GM19025 (cell line): ENCODE results near the gene ANK3.

Experiments used
- ATAC-seq: cut with Tn5 transposase; IDR thresholded peaks from one replicate; pipeline ENCODE4 v1.9.1; 2021; ENCODE audit warnings: mild to moderate bottlenecking, low read depth, moderate library complexity; ENCODE audit not compliant: unreplicated experiment

The ANK3 gene

DNA sequence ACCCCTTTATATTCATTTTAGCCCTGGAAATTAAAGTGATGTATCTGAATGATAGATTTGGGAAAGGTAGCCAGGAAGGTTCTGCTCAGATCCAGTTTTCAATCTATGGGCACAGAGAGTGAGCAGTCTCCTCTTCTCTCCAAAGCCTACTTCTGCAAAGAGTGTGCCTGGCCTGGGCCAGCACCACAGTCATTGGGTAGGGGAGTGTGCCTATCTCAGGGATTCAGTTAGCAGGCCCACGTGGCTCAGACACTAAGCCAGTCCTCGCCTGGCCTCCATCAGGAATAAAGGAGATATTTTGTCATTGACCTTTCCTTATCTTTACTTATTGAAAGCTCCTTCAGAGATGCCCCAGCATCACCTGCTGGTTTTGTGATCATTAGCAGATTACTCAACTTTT, 267.5 kb downstream of the ANK3 start:
- no peak for ATAC-seq

DNA sequence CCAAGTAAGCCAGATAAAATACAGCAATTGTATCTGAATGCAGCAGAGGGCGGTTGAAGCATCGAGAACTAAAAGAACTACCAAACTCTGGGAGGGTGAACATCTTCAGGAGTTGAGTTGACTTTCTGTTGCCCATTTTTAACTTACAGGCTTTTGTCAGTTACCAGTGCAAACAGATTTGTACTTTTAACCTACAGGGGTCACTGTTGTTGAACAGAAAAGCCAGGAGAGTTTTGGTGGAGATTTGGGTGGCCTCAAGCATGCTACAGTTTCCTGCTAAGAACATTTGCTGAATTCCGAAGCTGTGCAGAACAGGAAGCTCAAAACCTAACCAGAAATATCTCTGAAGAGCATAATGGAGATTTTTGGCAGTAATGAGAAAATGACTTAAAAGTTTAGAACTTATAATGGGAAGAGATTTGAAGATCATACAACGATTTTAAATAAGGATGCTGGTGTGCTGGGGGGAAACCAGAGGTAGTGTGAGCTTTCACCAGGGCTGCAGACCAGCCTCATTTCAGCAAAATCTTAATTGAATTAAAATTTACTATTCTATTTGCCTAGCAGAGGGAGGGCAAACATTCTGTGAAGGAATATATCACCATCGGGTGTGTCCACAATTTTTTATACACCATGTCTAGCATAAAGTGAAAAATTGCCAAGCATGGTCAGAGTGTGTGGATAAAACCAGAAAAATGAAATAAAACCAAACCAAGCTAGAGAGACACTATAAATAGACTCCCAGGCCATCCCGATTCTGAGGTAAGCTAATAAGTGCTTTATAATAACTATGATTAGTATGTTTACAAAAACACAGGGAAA, 274.7 kb downstream of the ANK3 start:
- ATAC-seq = peak; percentile 46

DNA sequence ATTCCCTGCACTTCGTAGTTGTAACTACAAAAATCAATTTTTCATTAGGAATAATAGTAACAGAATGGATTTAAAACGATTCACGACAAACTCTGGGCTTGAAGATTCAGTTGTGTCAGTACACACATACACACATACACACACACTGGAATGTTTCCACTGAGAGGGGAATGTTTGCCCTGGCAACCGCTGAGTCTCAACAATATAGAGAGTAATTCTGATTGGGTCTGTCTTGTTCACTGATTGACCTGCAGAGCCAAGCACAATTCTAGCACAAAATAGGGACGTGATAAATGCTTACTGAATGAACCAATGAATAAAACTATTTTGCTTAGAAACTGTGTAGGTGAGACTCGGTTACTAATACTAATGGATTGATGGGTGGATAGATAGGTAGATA, 278.9 kb downstream of the ANK3 start:
- ATAC-seq = no peak

DNA sequence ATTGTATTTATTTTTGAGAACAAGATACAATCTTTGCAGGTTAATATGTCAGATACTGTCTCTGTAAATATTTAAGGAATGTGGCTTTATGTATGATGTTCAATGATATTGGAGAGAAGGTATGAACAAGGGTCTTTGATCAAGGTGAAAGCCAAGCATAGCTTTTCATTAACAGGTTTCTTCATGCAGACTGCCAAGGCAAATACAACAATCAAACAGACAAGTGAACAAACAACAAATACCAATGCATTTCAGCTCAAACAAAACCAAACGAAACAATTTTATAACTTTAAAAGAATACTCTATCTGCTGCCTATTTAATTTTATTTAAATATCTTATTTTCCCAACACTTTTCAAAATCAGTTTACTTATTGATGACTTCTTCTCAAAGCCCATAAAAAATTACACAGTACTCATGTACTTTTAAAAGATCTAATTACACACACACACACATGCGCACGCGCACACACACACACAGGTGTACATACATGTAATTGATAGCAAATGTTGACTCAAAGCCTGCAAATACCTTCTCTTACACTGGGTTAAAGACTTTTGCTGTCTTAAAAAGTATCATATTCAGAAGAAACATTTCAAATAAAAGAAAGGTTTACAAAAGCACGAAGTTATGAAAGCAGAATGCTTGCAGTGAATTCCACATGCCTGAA, 282.2 kb downstream of the ANK3 start:
- ATAC-seq = no peak

DNA sequence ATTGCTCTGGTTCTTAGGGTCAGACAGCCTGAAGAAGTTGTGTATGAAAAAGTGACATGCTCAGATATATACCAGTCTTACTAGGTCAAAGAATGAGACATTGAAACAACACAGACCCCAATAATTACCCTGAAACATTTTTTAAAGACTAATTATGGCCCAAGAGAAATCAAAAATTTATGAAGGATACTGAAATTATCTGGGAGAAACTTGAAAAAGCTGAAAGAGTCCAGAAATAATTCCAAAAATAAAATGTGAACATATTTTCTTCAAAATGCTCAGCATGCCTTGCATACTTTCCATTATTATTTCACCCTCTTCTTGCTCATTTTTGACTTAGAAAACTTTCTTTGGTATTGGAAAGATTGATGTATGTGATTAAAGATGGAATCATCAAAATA, 284.4 kb downstream of the ANK3 start:
- ATAC-seq = no peak

DNA sequence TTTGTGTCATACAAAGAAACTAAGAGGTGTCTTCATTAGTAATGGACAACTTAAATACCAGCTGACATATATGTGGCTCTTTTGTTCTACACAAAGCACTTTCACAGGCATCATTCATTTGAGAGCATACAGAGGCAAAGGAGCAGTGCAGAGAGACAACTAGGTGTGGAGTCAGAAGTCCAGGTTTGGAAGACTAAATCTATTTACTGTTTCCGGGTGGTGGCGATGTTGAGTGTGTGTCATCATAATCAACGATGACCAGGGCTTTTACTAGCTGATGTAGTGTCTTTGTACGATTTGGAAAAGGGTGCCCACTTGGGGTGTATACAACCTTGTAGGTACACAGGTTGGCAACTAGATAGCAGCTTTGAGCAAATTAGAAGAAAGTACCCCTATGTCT, 287.9 kb downstream of the ANK3 start:
- no peak for ATAC-seq

DNA sequence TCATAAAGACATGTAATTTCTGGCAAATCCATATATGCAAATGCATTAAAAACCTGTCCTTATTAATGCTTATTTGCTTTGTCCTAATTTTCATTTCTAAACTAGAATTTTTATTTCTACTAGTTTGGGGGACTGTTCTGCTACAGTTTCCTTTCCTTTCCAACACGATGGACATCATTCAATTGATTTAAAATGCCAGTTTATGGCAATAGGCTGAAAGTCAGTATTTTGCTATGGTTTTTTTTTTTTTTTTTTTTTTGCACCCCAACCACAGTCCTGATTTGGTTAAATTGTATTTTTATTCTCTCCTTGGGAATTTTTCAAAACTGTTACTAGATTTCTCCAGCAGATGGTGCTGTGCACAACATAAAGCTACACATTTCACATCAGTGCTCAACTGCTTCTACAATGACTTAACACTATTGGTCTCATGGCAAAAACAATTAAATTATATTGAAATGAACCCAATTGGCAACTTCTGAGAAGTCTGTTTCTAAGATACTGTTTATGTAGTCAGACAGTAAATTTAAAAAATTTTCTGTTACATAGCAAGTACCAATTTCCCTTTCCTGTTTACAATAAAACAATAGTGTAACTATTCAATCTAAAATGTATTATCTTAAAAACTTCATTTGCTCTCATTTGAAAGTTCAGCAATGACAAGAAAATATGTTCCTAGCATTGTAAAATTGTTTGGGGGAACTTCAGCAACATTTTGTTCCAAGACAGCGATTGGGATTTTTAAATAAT, 289.5 kb downstream of the ANK3 start:
- ATAC-seq = no peak

DNA sequence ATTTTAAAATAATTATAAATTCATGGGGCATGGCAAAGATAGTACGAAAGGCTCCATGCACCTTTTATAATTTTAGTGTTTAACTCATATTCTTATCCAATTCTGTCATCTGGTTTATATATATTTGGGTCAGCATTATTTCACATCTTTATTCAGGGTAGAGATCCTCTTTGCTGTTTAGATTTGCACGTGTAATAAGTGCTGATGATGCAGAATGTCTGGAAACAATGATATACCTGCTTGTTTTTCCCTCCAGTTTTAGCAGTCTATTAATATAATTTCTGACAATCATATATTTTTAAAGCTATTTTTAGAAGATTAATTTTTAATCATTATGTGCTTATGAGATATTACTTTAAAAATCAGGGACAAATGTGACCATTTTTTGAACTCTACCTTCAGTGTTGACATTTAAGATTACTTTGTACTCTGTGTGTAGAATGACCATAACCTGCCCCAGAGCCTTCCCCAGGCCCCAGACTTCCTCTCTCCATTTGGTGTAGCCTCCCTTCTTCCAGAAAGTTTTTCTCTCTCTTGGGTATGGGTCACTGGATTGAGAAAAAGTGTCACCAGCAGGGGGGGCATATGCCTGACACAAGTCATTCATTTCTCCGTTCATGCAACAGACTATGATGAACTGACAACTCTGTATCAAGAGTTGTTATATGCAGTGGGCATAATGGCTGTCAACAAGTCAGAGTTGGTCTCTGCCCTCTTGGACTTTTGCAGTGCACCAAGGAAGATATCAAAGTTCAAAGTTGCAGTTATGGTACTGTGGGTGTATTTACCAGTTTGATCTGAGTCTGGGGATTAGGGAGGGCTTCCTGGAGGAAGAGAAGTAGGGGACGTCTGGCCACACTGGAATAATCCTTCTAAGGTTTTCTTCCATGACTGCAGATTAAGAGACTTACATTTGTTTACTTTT, 290.7 kb downstream of the ANK3 start:
- no peak for ATAC-seq

DNA sequence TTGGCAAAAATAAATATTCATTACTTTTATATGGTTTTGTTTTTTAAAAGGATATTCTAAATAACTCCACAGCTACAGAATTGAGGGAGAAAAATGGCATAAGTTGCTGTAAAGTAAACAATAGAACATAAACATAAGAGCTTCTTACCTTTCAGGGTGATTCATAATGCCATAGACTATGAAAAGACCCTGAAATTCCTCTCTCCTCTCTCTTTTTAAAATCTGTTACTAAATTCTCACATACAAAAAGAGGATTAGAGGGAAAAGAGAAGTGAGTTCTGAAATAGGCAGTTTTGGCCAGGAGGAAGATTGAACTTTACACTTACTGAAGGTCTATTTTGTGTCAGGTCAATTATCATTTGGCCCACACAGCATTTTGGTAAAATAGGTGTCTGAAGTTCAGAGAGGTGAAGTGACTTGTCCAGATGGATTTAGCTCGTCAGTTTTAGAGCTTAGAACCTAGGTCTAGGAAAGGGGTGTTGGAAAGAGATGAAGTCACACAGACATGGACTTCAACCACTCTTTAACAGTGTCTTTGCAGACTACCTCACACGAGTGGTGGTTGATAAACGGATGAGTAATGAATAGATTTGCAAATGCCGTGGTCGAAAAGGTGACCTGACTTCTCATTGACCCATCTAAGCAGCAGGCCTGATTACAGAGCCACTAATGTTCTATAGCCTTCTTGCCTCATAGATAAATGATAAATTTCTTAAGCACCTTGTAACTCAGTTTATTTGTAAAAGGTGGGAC, 292.7 kb downstream of the ANK3 start:
- peak; percentile 76 for ATAC-seq

DNA sequence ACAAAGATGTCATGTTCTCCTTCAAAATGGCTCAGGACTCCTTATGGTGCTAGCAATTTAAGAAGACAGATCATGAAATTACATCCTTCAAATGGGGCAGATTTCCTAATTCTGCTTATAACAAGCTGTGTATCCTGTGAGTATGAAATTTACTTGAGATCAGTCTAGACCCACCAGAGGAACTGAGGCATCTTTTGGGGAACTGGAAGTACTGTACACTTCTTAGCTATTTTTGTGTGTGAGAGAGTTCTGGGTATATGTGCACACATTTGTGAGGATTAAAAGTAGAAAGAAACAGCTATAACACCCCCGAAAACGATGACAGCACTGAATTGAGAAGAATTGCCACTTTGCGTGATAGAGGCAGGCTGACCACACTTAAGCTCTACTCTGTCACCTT, 296.4 kb downstream of the ANK3 start:
- ATAC-seq = no peak

DNA sequence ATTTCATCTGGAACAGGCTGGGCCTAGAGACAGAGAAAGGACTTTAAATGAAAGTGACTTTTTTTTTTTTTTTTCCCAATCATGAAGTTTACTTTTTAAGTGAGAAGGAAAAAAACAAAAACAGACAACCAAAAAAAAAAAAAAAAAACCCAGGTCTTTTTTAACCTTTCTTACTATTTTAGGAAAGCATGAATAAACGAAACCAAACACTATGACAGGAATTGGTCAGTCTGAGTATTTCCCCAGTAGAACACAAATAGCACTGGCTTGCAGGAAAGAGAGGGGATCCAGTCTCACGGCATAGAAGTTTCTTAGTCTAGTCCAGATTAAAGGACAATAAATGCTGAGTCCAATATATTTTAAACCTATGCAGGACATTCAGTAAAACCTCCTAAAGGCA, 302.8 kb downstream of the ANK3 start:
- ATAC-seq = peak; percentile 85

DNA sequence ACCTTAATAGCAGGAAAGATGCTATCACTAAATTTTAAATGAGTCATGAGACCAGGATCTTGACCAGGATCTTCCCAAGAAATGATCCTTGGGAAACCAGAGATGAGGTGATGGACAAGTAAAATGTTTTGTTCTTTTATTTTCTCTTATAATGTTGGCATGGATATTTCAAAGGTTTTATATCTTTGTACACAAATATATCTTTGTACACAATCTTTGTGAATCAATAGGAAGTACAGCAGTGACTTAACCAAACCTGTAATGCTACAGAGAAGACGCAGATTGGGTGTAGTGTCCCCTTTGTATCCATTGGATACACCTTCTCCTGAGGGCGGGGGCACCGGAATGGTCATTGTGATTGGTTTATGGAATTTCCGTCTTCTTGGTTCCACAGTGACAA, 303.3 kb downstream of the ANK3 start:
- no peak for ATAC-seq

DNA sequence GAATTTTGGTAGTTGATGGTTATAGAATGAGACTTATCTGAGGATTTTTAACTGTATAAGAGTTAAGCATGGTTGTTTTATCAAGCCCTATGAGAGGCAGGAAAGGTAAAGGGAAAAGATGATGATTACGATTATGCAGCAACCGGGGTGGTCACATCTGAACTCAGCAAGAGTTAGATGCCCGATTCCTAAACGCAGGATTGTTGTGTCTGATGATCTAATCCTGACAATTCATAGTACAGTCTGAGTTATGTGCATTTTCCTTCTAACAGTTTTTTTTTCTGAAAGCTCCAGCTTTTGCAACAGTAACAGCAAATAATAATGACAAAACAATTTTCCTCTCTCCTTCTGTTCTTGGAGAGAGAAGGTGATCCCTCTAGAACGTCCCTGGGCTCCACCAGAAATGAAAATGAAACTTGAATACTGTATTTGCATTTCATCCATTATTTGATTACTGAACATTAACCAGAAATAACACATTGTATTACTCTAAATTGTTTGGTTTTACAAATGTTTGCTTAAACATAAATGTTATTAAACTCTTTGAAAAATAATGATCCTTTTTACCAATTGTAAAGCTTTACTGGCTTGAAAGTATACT, 306.8 kb downstream of the ANK3 start:
- no peak for ATAC-seq

DNA sequence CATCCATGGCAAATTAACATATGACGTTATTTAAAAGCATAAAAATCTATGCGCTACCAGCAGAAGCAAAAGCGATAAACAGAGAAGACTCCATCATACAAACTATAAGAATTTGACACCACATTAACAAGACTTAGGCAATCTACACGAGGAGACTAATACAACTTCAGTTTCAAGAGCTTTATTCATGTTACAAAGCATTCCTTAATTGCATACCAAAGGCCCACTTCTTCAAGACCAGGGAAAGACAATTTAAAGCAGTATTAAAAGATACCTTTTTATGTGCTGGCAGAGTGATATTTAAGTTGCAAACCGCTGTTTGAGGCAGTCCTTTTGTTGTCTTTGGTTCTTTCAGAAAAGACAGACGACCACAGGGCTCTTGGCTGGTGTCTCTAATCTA, 307.3 kb downstream of the ANK3 start:
- ATAC-seq = no peak

DNA sequence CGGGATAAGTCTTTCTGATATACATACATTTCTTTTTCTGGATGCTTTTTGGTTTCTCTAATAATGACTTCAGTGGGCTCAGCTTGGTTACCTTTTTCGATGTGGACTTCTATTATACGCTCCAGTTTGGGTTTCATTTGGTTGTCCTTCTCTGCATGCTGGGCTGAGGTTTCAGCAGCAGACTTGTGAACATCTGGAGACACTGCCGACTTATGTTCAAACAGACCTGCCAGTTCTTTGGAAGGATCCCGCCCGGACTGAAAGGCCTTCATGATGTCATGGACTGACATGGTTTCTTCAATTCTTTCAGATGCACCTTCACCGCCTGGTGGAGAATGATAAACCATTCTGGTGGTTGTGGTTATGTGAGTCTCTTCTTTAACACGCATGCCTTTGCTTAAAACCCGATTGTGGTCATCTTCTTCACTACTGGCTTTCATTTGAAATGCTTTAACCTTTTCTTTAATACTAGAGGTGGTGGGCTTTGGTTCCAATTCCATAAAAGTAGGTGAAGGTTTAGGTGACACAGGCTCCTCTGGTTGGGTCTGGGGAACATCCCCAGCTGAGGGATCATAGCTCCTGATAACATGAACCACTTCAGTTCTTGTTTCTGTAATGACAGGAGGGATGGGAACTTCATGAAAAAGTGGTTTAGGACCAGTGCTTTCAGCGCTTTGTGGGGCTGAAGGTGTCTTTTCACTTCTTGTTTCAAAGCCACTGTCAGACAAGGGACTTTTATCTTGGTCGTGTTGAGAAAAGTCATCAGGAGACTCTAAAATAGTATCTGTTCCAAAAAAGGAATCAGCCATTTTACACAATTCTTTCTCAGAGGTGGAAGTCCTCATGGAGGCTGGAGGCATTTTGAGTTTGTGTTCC, 315.7 kb downstream of the ANK3 start:
- peak; percentile 89 for ATAC-seq

DNA sequence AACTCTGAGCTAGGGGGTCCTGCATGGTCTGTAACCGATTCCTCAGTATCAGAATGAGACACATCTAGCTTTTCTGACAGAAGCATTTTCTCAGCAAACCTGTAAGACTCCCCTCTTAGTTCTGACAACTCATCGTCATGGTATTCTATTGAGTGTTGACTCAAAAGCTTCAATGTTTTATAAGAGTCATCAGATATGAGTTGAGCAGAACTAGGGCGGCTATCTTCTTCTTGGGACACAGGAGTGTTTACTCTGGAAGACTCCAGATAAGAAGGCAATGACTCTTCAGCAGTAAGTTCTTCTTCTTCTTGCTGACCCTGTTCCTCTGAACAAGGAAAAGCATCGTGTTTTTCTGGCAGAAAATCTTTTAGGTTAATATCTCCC, 316.3 kb downstream of the ANK3 start:
- ATAC-seq = no peak

DNA sequence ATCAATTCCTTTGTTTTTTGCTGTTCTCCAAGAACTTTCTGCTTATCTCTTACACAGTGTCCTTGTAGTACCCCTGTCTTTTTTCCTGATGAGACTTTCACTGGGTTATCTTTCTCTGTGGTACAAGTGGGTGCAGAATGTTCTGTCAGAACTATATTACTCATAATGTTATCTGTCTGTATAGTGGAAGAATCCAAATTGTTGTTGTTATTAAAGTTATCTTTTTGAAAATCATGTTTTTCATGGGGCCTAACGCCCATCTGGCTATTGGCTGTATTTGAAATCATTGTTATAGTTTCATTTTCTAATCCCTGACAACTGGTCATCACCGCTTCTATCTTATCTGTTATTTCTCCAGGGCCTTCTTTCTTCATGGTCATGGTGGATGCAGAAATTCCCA, 320.4 kb downstream of the ANK3 start:
- ATAC-seq = no peak

DNA sequence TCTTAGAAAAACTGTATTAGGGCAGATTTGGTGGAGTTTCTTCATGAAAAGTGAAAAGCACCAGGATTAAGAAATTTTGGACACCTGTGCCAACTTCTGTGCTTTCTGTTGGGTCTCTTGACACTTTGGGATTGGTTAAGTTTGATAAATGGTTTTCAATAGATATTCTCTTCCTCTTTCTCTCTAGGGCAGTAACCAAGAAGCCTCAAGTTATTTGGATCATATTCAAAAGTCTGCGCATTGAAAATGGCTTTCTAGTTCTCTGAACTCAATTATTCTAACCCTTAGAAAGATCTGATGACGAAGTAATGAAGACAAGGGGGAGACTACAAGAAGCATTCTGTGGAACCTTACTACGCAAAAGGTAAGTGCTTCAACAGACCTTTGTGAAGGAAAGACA, 339.3 kb downstream of the ANK3 start:
- ATAC-seq = no peak
